SK-N-SH treated with all-trans-retinoic acid at 6 μM for 48 hours (cell line): ENCODE results near the gene EPS8L2.

Experiments used
- CSRNP3 ChIP-seq: fragments of 250-450 bp; sonication (Bioruptor Pico); IDR thresholded peaks from 2 replicates; pipeline ENCODE4 v1.5.1; 2021; ENCODE audit warnings: mild to moderate bottlenecking, moderate library complexity
- OSR1 ChIP-seq: fragments of 250-450 bp; sonication (Bioruptor Pico); IDR thresholded peaks from 2 replicates; pipeline ENCODE4 v1.8.0; 2022; ENCODE audit warnings: moderate library complexity, mild to moderate bottlenecking, inconsistent platforms
- PATZ1 ChIP-seq: fragments of 250-450 bp; sonication (Bioruptor Pico); IDR thresholded peaks from 2 replicates; pipeline ENCODE4 v1.8.0; 2020; ENCODE audit warnings: mild to moderate bottlenecking, moderate library complexity, borderline replicate concordance
- ZC3H10 ChIP-seq: fragments of 250-450 bp; sonication (Bioruptor Pico); IDR thresholded peaks from 2 replicates; pipeline ENCODE4 v1.5.1; 2021; ENCODE audit warnings: mild to moderate bottlenecking, moderate library complexity
- TF ChIP-seq, protein P1 (sequence below): fragments of 250-450 bp; sonication (Bioruptor Pico); IDR thresholded peaks from 2 replicates; pipeline ENCODE4 v1.5.1; 2020; ENCODE audit warnings: low read depth, mild to moderate bottlenecking, moderate library complexity

- TF ChIP-seq ZC3H10 (CRISPR knock-in tag) (no peak), OSR1 (CRISPR knock-in tag) (no peak), PATZ1 (CRISPR knock-in tag) (no peak), CSRNP3 (CRISPR knock-in tag) (no peak)
- TF ChIP-seq, protein P1, sequence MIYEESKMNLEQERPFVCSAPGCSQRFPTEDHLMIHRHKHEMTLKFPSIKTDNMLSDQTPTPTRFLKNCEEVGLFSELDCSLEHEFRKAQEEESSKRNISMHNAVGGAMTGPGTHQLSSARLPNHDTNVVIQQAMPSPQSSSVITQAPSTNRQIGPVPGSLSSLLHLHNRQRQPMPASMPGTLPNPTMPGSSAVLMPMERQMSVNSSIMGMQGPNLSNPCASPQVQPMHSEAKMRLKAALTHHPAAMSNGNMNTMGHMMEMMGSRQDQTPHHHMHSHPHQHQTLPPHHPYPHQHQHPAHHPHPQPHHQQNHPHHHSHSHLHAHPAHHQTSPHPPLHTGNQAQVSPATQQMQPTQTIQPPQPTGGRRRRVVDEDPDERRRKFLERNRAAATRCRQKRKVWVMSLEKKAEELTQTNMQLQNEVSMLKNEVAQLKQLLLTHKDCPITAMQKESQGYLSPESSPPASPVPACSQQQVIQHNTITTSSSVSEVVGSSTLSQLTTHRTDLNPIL (CRISPR knock-in tag), result no peak
Observed at GRCh38 chr11:763549-764321, 57.7 kb downstream of the EPS8L2 start.
